Measurements from ENCODE around the gene SKIC2.
"Not testable (repeated sequence)": the region's sequence is repeated elsewhere in the genome, so short reads cannot be mapped to it uniquely, and the experiment has no call there.

GRCh38 chr6:32005991-32006529, 47.1 kb downstream of the SKIC2 start:
- not testable (repeated sequence) for TF ChIP-seq CTCF (IDR thresholded peaks at IDR 0.05; ENCODE audit: insufficient read depth, low read length, poor library complexity, severe bottlenecking); EZH2phosphoT487 (conservative IDR thresholded peaks at IDR 0.05; ENCODE audit: low read length)

All from SU-DHL-6 (cell line).